Liver (tissue), 9 donors: Measurements from ENCODE around the gene ZNRD2. TPM values are rescaled to one million over a fixed set of nuclear protein-coding genes. Genes with fewer than 3 reads are reported as not detected.

ENCODE experiments used
- DNase-seq: peaks from one replicate; pipeline ENCODE4 v3.0.0-alpha.2; 2017; ENCODE audit warnings: low spot score
- H3K27ac ChIP-seq, 2 donors: one replicate each; pipeline ENCODE4 v1.7.0; 2013; ENCODE audit warnings: inconsistent platforms in 2 of 2, low read length in 2 of 2, control low read depth in 1 of 2, low read depth in 1 of 2, mild to moderate bottlenecking in 1 of 2
- H3K27me3 ChIP-seq, 4 donors: one replicate each; pipeline versions ENCODE4 v1.6.1 to v1.7.0; 2013; ENCODE audit warnings: low read length in 3 of 4, inconsistent platforms in 1 of 4, mild to moderate bottlenecking in 1 of 4, moderate library complexity in 1 of 4; ENCODE audit not compliant: control insufficient read depth in 4 of 4, insufficient read depth in 4 of 4
- H3K36me3 ChIP-seq, 4 donors: one replicate each; pipeline versions ENCODE4 v1.6.1 to v1.7.0; 2013; ENCODE audit warnings: low read length in 3 of 4, mild to moderate bottlenecking in 3 of 4, low read depth in 1 of 4, moderate library complexity in 1 of 4; ENCODE audit not compliant: control insufficient read depth in 4 of 4, insufficient read depth in 3 of 4
- H3K4me1 ChIP-seq, 4 donors: one replicate each; pipeline versions ENCODE4 v1.6.1 to v1.7.0; 2013; ENCODE audit warnings: low read length in 3 of 4, mild to moderate bottlenecking in 3 of 4, moderate library complexity in 1 of 4; ENCODE audit not compliant: control insufficient read depth in 4 of 4, insufficient read depth in 4 of 4
- H3K4me3 ChIP-seq, 3 donors: one replicate each; pipeline versions ENCODE4 v1.6.1 to v1.7.0; 2013; ENCODE audit warnings: low read length in 3 of 3, control low read depth in 1 of 3, low read depth in 1 of 3, mild to moderate bottlenecking in 1 of 3
- H3K9ac ChIP-seq, 2 donors: one replicate each; pipeline ENCODE4 v1.7.0; 2013; ENCODE audit warnings: low read length in 2 of 2, mild to moderate bottlenecking in 2 of 2, moderate library complexity in 2 of 2, control low read depth in 1 of 2, low read depth in 1 of 2
- H3K9me3 ChIP-seq, 4 donors: one replicate each; pipeline versions ENCODE4 v1.6.1 to v1.7.0; 2013; ENCODE audit warnings: low read length in 3 of 4; ENCODE audit not compliant: control insufficient read depth in 4 of 4
- ATF3 ChIP-seq: IDR thresholded peaks from 2 replicates; pipeline ENCODE4 v1.6.1; 2016; ENCODE audit warnings: antibody characterized with exemption
- EGR1 ChIP-seq, 2 donors: IDR thresholded peaks; 2 replicates each; pipeline ENCODE4 v1.6.1; 2016 to 2018; ENCODE audit warnings: antibody characterized with exemption in 2 of 2, low read depth in 2 of 2
- FOXA2 ChIP-seq: IDR thresholded peaks from 2 replicates; pipeline ENCODE4 v1.6.1; 2016; ENCODE audit warnings: antibody characterized with exemption
- GABPA ChIP-seq, 2 donors: IDR thresholded peaks in 1 of 2; conservative IDR thresholded peaks in 1 of 2; 2 replicates each; pipeline ENCODE4 v1.6.1; 2016; ENCODE audit warnings: antibody characterized with exemption in 2 of 2, mild to moderate bottlenecking in 1 of 2, moderate library complexity in 1 of 2
- HNF4A ChIP-seq, 2 donors: conservative IDR thresholded peaks; 2 replicates each; pipeline ENCODE4 v1.6.1; 2016; ENCODE audit warnings: antibody characterized with exemption in 2 of 2, mild to moderate bottlenecking in 2 of 2
- NR2F2 ChIP-seq: IDR thresholded peaks from 2 replicates; pipeline ENCODE4 v1.6.1; 2016; ENCODE audit warnings: antibody characterized with exemption
- RAD21 ChIP-seq, 2 donors: IDR thresholded peaks; 2 replicates each; pipeline ENCODE4 v1.6.1; 2016; ENCODE audit warnings: antibody characterized with exemption in 2 of 2, mild to moderate bottlenecking in 2 of 2
- SP1 ChIP-seq: IDR thresholded peaks from 2 replicates; pipeline ENCODE4 v1.6.1; 2018; ENCODE audit warnings: antibody characterized with exemption, mild to moderate bottlenecking
- ZBTB33 ChIP-seq: IDR thresholded peaks from 2 replicates; pipeline ENCODE4 v1.6.1; 2016; ENCODE audit warnings: antibody characterized with exemption
- WGBS: extraction: QIAGEN DNeasy Blood & Tissue Kit; methylation state at CpG from one replicate; pipeline ENCODE4 v1.1.7; 2013; 5-methylcytosine and 5-hydroxymethylcytosine counted together
- polyA plus RNA-seq, 2 donors: library from polyadenylated mRNA; stranded (reverse) in 1 of 2; unstranded in 1 of 2; fragments of 200-250 nt in 1 of 2; fragments of >200 nt in 1 of 2; fragmentation: Nextera tagmentation in 1 of 2; extraction: Ambion mirVana in 1 of 2; gene quantifications; one replicate each; pipeline versions ENCODE4 v1.2.1 to v1.2.3, GENCODE V29; 2013 to 2015
- total RNA-seq, 2 donors: library from RNA; depleted of rRNA; stranded (reverse); fragments of >200 nt; gene quantifications; one replicate each; pipeline ENCODE4 v1.2.3, GENCODE V29; 2014
- donor health status: healthy.
- donor health status: healthy.
- donor health status: healthy.
- donor health status: healthy.
- donor health status: healthy.

Gene ZNRD2
- total and polyA plus RNA-seq, 4 donors, result 18.2 to 39.5 (median 28.0) TPM

- H3K27ac ChIP-seq, result peak overlapping the region in 1 of 2 donors; percentile 64
- H3K27me3 ChIP-seq, result no peaks in the 10 kb centered on the region
- 70% methylated on average over 6 of the region's 6 CpGs for WGBS
- H3K4me1 ChIP-seq, result peaks cover 10 to 52% (median 35%) of the 10 kb centered on the region in 4 donors
- peak overlapping the region in 1 of 2 donors; percentile 22 for H3K9ac ChIP-seq
- no peaks in the 10 kb centered on the region for H3K9me3 ChIP-seq
- DNase-seq, result no peak
- peaks cover 3 to 25% (median 10%) of the 10 kb centered on the region in 4 donors for H3K36me3 ChIP-seq
- TF ChIP-seq GABPA (IDR thresholded peaks at IDR 0.05 in 1 of 2, conservative IDR thresholded peaks at IDR 0.05 in 1 of 2), result no peak
- TF ChIP-seq NR2F2, result no peak
- TF ChIP-seq RAD21 (IDR thresholded peaks at IDR 0.05), result no peak
- no peak overlapping the region for H3K4me3 ChIP-seq
These were observed 40.1 kb downstream of the ZNRD2 start for GRCh38 chr11:65610404-65610803.

- no peak for DNase-seq
- Histone ChIP-seq H3K27ac (peak overlapping the region; percentile 64 to 96), H3K27me3 (no peaks in the 10 kb centered on the region), H3K4me1 (peaks cover 10 to 53% (median 35%) of the 10 kb centered on the region in 4 donors), H3K9ac (peak overlapping the region in 1 of 2 donors; percentile 22), H3K4me3 (peak overlapping the region in 1 of 3 donors; percentile 90), H3K36me3 (peaks cover 0 to 18% (median 4%) of the 10 kb centered on the region in 4 donors), H3K9me3 (no peaks in the 10 kb centered on the region)
- WGBS, result 60% methylated on average over 10 of the region's 10 CpGs
- peak; percentile 72 for TF ChIP-seq NR2F2
- TF ChIP-seq EGR1 (IDR thresholded peaks at IDR 0.05; ENCODE audit: low read depth in 2 of 2), result peak in 1 of 2 donors; percentile 14
- TF ChIP-seq SP1, result peak; percentile 15
- TF ChIP-seq HNF4A (conservative IDR thresholded peaks at IDR 0.05), result no peak
- peak; percentile 10 to 24 for TF ChIP-seq GABPA (IDR thresholded peaks at IDR 0.05 in 1 of 2, conservative IDR thresholded peaks at IDR 0.05 in 1 of 2)
These were observed 40.9 kb downstream of the ZNRD2 start for GRCh38 chr11:65611028-65611757.

- Histone ChIP-seq H3K4me3 (peak overlapping the region; percentile 80 to 90 (median 83)), H3K4me1 (peaks cover 15 to 61% (median 43%) of the 10 kb centered on the region in 4 donors), H3K9me3 (no peaks in the 10 kb centered on the region), H3K27me3 (no peaks in the 10 kb centered on the region), H3K36me3 (peaks cover 0 to 14% (median 1%) of the 10 kb centered on the region in 4 donors), H3K9ac (peak overlapping the region in 1 of 2 donors; percentile 69), H3K27ac (peak overlapping the region; percentile 64 to 96)
- no peak for DNase-seq
- TF ChIP-seq FOXA2 (no peak), ZBTB33 (no peak), ATF3 (no peak), HNF4A (conservative IDR thresholded peaks at IDR 0.05) (no peak)
- 66% methylated on average over 12 of the region's 12 CpGs for WGBS
These were observed 41.7 kb downstream of the ZNRD2 start for GRCh38 chr11:65611758-65612603.
